DOHH2 (cell line): ENCODE results near the gene BABAM2.

Experiments
- CTCF ChIP-seq: fragments of 200-600 bp; sonication (generic); IDR thresholded peaks from one replicate; pipeline ENCODE4 v1.5.1; 2014; ENCODE audit warnings: antibody characterized with exemption, mild to moderate bottlenecking, low read depth, low read length; ENCODE audit not compliant: poor library complexity, severe bottlenecking
- EZH2phosphoT487 ChIP-seq: fragments of 200-600 bp; sonication (generic); IDR thresholded peaks from 2 replicates; pipeline ENCODE4 v1.6.1; 2017; ENCODE audit warnings: borderline replicate concordance, mild to moderate bottlenecking, antibody characterized with exemption, low read length, moderate library complexity, mixed read lengths

GRCh38 chr2:28311660-28312249 is 421.2 kb downstream of the BABAM2 start:
- no peak for TF ChIP-seq CTCF
- TF ChIP-seq EZH2phosphoT487 = no peak
